Mesenchymal stem cell (in vitro differentiated cells and primary cell): ENCODE measurements around the gene FARP1.
A peak's percentile ranks its signal among the peaks of the same experiment; 100 is the strongest.

ENCODE experiments used
- DNase-seq: peaks from one replicate; pipeline ENCODE4 v3.0.0-alpha.2; 2013
- H2AFZ ChIP-seq: one replicate; pipeline ENCODE4 v1.6.1; 2013; ENCODE audit warnings: low read depth, mild to moderate bottlenecking, control low read depth, inconsistent platforms, low read length, moderate library complexity
- H2AK5ac ChIP-seq: 2 replicates; pipeline ENCODE4 v1.6.1; 2013; ENCODE audit warnings: low read length, moderate library complexity, mild to moderate bottlenecking, inconsistent platforms; ENCODE audit not compliant: severe bottlenecking
- H2BK120ac ChIP-seq: one replicate; pipeline ENCODE4 v1.6.1; 2013; ENCODE audit warnings: low read depth, mild to moderate bottlenecking, inconsistent platforms, low read length, moderate library complexity
- H2BK12ac ChIP-seq, 2 experiments: one replicate each; pipeline ENCODE4 v1.6.1; 2013; ENCODE audit warnings: inconsistent platforms in 2 of 2, low read length in 2 of 2, mild to moderate bottlenecking in 2 of 2, moderate library complexity in 2 of 2, control low read depth in 1 of 2
- H2BK15ac ChIP-seq: one replicate; pipeline ENCODE4 v1.6.1; 2013; ENCODE audit warnings: mild to moderate bottlenecking, low read depth, inconsistent platforms; ENCODE audit not compliant: poor library complexity, severe bottlenecking
- H2BK5ac ChIP-seq: 2 replicates; pipeline ENCODE4 v1.6.1; 2013; ENCODE audit warnings: low read depth, mild to moderate bottlenecking, low read length, control low read depth, inconsistent platforms; ENCODE audit not compliant: poor library complexity, severe bottlenecking
- H3K14ac ChIP-seq, 2 experiments: one replicate each; pipeline ENCODE4 v1.6.1; 2013; ENCODE audit warnings: inconsistent platforms in 2 of 2, low read length in 2 of 2, control low read depth in 1 of 2, mild to moderate bottlenecking in 1 of 2, moderate library complexity in 1 of 2
- H3K18ac ChIP-seq, 2 experiments: one replicate each; pipeline ENCODE4 v1.6.1; 2013; ENCODE audit warnings: inconsistent platforms in 2 of 2, low read length in 2 of 2, control low read depth in 1 of 2, low read depth in 1 of 2, mild to moderate bottlenecking in 1 of 2
- H3K23ac ChIP-seq, 2 experiments: one replicate each; pipeline ENCODE4 v1.6.1; 2013; ENCODE audit warnings: inconsistent platforms in 2 of 2, low read length in 2 of 2, mild to moderate bottlenecking in 2 of 2, moderate library complexity in 2 of 2, control low read depth in 1 of 2
- H3K27ac ChIP-seq: 2 replicates; pipeline ENCODE4 v1.5.1; 2013; ENCODE audit warnings: mild to moderate bottlenecking, moderate library complexity, low read length, control low read depth, inconsistent platforms; ENCODE audit not compliant: poor library complexity, severe bottlenecking
- H3K27me3 ChIP-seq, 2 experiments: 2 replicates each; pipeline versions ENCODE4 v1.6.1 to v1.7.0; 2013; ENCODE audit warnings: low read length in 2 of 2, mild to moderate bottlenecking in 2 of 2, moderate library complexity in 2 of 2, control low read depth in 1 of 2, inconsistent platforms in 1 of 2; ENCODE audit not compliant: control insufficient read depth in 1 of 2, insufficient read depth in 1 of 2
- H3K36me3 ChIP-seq, 2 experiments: 2 replicates each; pipeline versions ENCODE4 v1.6.1 to v1.7.0; 2013; ENCODE audit warnings: low read length in 2 of 2, control low read depth in 1 of 2, inconsistent platforms in 1 of 2, low read depth in 1 of 2, mild to moderate bottlenecking in 1 of 2; ENCODE audit not compliant: insufficient read depth in 2 of 2, control insufficient read depth in 1 of 2
- H3K4ac ChIP-seq, 2 experiments: one replicate each; pipeline ENCODE4 v1.6.1; 2013; ENCODE audit warnings: inconsistent platforms in 2 of 2, low read length in 2 of 2, mild to moderate bottlenecking in 2 of 2, moderate library complexity in 2 of 2, control low read depth in 1 of 2, low read depth in 1 of 2
- H3K4me1 ChIP-seq: 2 replicates; pipeline ENCODE4 v1.6.1; 2013; ENCODE audit warnings: low read depth, low read length, control low read depth; ENCODE audit not compliant: control insufficient read depth, insufficient read depth
- H3K4me2 ChIP-seq: 2 replicates; pipeline ENCODE4 v1.6.1; 2013; ENCODE audit warnings: low read length, mild to moderate bottlenecking, inconsistent platforms; ENCODE audit not compliant: poor library complexity, severe bottlenecking
- H3K4me3 ChIP-seq, 2 experiments: 2 replicates each; pipeline versions ENCODE4 v1.5.1 to v1.7.0; 2013; ENCODE audit warnings: low read length in 2 of 2, mild to moderate bottlenecking in 2 of 2, control low read depth in 1 of 2, low read depth in 1 of 2; ENCODE audit not compliant: insufficient read depth in 1 of 2
- H3K79me1 ChIP-seq: replicated peaks from 2 replicates; pipeline ENCODE4 v1.6.1; 2013; ENCODE audit warnings: mild to moderate bottlenecking, control low read depth, low read length, inconsistent platforms; ENCODE audit not compliant: poor library complexity, severe bottlenecking
- H3K9ac ChIP-seq: 2 replicates; pipeline ENCODE4 v1.7.0; 2013; ENCODE audit warnings: mild to moderate bottlenecking, low read length, moderate library complexity
- H3K9me3 ChIP-seq: 2 replicates; pipeline ENCODE4 v1.7.0; 2013; ENCODE audit warnings: mild to moderate bottlenecking, low read length; ENCODE audit not compliant: control insufficient read depth
- H4K8ac ChIP-seq: one replicate; pipeline ENCODE4 v1.6.1; 2013; ENCODE audit warnings: inconsistent platforms, mild to moderate bottlenecking, low read length, moderate library complexity
- H4K91ac ChIP-seq: one replicate; pipeline ENCODE4 v1.6.1; 2013; ENCODE audit warnings: mild to moderate bottlenecking, low read length, inconsistent platforms
- WGBS: methylation state at CpG from one replicate; pipeline ENCODE4 v1.1.7; 2013; ENCODE audit warnings: mixed read lengths; 5-methylcytosine and 5-hydroxymethylcytosine counted together

The FARP1 gene

GRCh38 chr13:98216711-98217285, 73.9 kb downstream of the FARP1 start:
- H3K36me3 ChIP-seq, result peaks cover 13 to 24% of the 10 kb centered on the region in 2 experiments
- peak overlapping the region in 1 of 2 experiments; percentile 52 for H3K18ac ChIP-seq
- H3K4me3 ChIP-seq, result no peak overlapping the region
- peak overlapping the region; percentile 50 for H2AK5ac ChIP-seq
- H3K9me3 ChIP-seq, result no peaks in the 10 kb centered on the region
- H3K14ac ChIP-seq, result no peak overlapping the region
- H2BK5ac ChIP-seq, result no peak overlapping the region
- no peaks in the 10 kb centered on the region for H3K27me3 ChIP-seq
- no peak overlapping the region for H2AFZ ChIP-seq
- peaks cover 25% of the 10 kb centered on the region for H3K4me1 ChIP-seq
- peak overlapping the region in 1 of 2 experiments; percentile 6 for H3K4ac ChIP-seq
- 55% methylated on average over 7 of the region's 7 CpGs for WGBS
- H3K9ac ChIP-seq, result no peak overlapping the region
- H2BK15ac ChIP-seq, result peak overlapping the region; percentile 60
- H2BK120ac ChIP-seq, result no peak overlapping the region
- no peak overlapping the region for H2BK12ac ChIP-seq
- H4K8ac ChIP-seq, result no peak overlapping the region
- no peak overlapping the region for H3K4me2 ChIP-seq
- peak; percentile 56 for DNase-seq
- no peak overlapping the region for H3K23ac ChIP-seq
- peak overlapping the region; percentile 75 for H3K27ac ChIP-seq
- no peak overlapping the region for H4K91ac ChIP-seq
- H3K79me1 ChIP-seq, result peaks cover 30% of the 10 kb centered on the region

GRCh38 chr13:98217597-98217996, 74.7 kb downstream of the FARP1 start:
- Histone ChIP-seq H3K4me2 (no peak overlapping the region), H3K18ac (peak overlapping the region; percentile 5 to 40), H3K79me1 (peaks cover 30% of the 10 kb centered on the region), H3K9ac (no peak overlapping the region), H3K27ac (no peak overlapping the region), H3K36me3 (peaks cover 13 to 22% of the 10 kb centered on the region in 2 experiments), H2BK12ac (peak overlapping the region; percentile 65 to 75), H2AK5ac (peak overlapping the region; percentile 8), H3K9me3 (no peaks in the 10 kb centered on the region), H2BK15ac (peak overlapping the region; percentile 44), H3K4ac (peak overlapping the region; percentile 54 to 76), H3K14ac (peak overlapping the region in 1 of 2 experiments; percentile 0), H2BK5ac (no peak overlapping the region), H4K8ac (no peak overlapping the region), H3K27me3 (no peaks in the 10 kb centered on the region), H3K23ac (no peak overlapping the region), H4K91ac (peak overlapping the region; percentile 30), H2BK120ac (no peak overlapping the region), H3K4me3 (no peak overlapping the region), H3K4me1 (peaks cover 28% of the 10 kb centered on the region), H2AFZ (no peak overlapping the region)
- no peak for DNase-seq
- 96% methylated on average over 12 of the region's 12 CpGs for WGBS

GRCh38 chr13:98219685-98220084, 76.8 kb downstream of the FARP1 start:
- H3K4ac ChIP-seq, result no peak overlapping the region
- peaks cover 28% of the 10 kb centered on the region for H3K4me1 ChIP-seq
- over 99% methylated on average over 5 of the region's 6 CpGs for WGBS
- H3K4me3 ChIP-seq, result no peak overlapping the region
- no peak overlapping the region for H3K4me2 ChIP-seq
- H2BK5ac ChIP-seq, result no peak overlapping the region
- H4K91ac ChIP-seq, result no peak overlapping the region
- H4K8ac ChIP-seq, result no peak overlapping the region
- H3K27me3 ChIP-seq, result no peaks in the 10 kb centered on the region
- H3K14ac ChIP-seq, result no peak overlapping the region
- H2BK120ac ChIP-seq, result no peak overlapping the region
- peaks cover 13 to 16% of the 10 kb centered on the region in 2 experiments for H3K36me3 ChIP-seq
- H2BK15ac ChIP-seq, result no peak overlapping the region
- H3K23ac ChIP-seq, result no peak overlapping the region
- H2AK5ac ChIP-seq, result no peak overlapping the region
- peaks cover 29% of the 10 kb centered on the region for H3K79me1 ChIP-seq
- no peak overlapping the region for H2BK12ac ChIP-seq
- no peaks in the 10 kb centered on the region for H3K9me3 ChIP-seq
- H3K18ac ChIP-seq, result peak overlapping the region in 1 of 2 experiments; percentile 23
- H3K27ac ChIP-seq, result no peak overlapping the region
- no peak overlapping the region for H2AFZ ChIP-seq
- DNase-seq, result no peak
- H3K9ac ChIP-seq, result no peak overlapping the region

- Histone ChIP-seq H3K27ac (no peak overlapping the region), H2BK120ac (peak overlapping the region; percentile 34), H3K14ac (no peak overlapping the region), H2BK15ac (no peak overlapping the region), H3K36me3 (peaks cover 10 to 16% of the 10 kb centered on the region in 2 experiments), H2BK12ac (no peak overlapping the region), H2BK5ac (no peak overlapping the region), H2AFZ (no peak overlapping the region), H3K23ac (no peak overlapping the region), H3K27me3 (no peaks in the 10 kb centered on the region), H4K91ac (no peak overlapping the region), H3K4me3 (no peak overlapping the region), H3K4me2 (no peak overlapping the region), H2AK5ac (peak overlapping the region; percentile 70), H4K8ac (no peak overlapping the region), H3K9me3 (no peaks in the 10 kb centered on the region), H3K18ac (peak overlapping the region in 1 of 2 experiments; percentile 35), H3K4ac (no peak overlapping the region), H3K79me1 (peaks cover 30% of the 10 kb centered on the region), H3K4me1 (peaks cover 28% of the 10 kb centered on the region), H3K9ac (peak overlapping the region; percentile 34)
- DNase-seq, result no peak
- 90% methylated on average over 3 of the region's 4 CpGs for WGBS
Observed at GRCh38 chr13:98220271-98220791, 77.4 kb downstream of the FARP1 start.
